Mesenchymal stem cell (in vitro differentiated cells and primary cell): ENCODE data around the gene MICU1.
A peak's percentile ranks its signal among the peaks of the same experiment; 100 is the strongest.

Experiments
- DNase-seq: peaks from one replicate; pipeline ENCODE4 v3.0.0-alpha.2; 2013
- H2AFZ ChIP-seq: one replicate; pipeline ENCODE4 v1.6.1; 2013; ENCODE audit warnings: low read depth, mild to moderate bottlenecking, control low read depth, inconsistent platforms, low read length, moderate library complexity
- H2AK5ac ChIP-seq: 2 replicates; pipeline ENCODE4 v1.6.1; 2013; ENCODE audit warnings: low read length, moderate library complexity, mild to moderate bottlenecking, inconsistent platforms; ENCODE audit not compliant: severe bottlenecking
- H2BK120ac ChIP-seq: one replicate; pipeline ENCODE4 v1.6.1; 2013; ENCODE audit warnings: low read depth, mild to moderate bottlenecking, inconsistent platforms, low read length, moderate library complexity
- H2BK12ac ChIP-seq, 2 experiments: one replicate each; pipeline ENCODE4 v1.6.1; 2013; ENCODE audit warnings: inconsistent platforms in 2 of 2, low read length in 2 of 2, mild to moderate bottlenecking in 2 of 2, moderate library complexity in 2 of 2, control low read depth in 1 of 2
- H2BK15ac ChIP-seq: one replicate; pipeline ENCODE4 v1.6.1; 2013; ENCODE audit warnings: mild to moderate bottlenecking, low read depth, inconsistent platforms; ENCODE audit not compliant: poor library complexity, severe bottlenecking
- H2BK5ac ChIP-seq: 2 replicates; pipeline ENCODE4 v1.6.1; 2013; ENCODE audit warnings: low read depth, mild to moderate bottlenecking, low read length, control low read depth, inconsistent platforms; ENCODE audit not compliant: poor library complexity, severe bottlenecking
- H3K14ac ChIP-seq, 2 experiments: one replicate each; pipeline ENCODE4 v1.6.1; 2013; ENCODE audit warnings: inconsistent platforms in 2 of 2, low read length in 2 of 2, control low read depth in 1 of 2, mild to moderate bottlenecking in 1 of 2, moderate library complexity in 1 of 2
- H3K18ac ChIP-seq, 2 experiments: one replicate each; pipeline ENCODE4 v1.6.1; 2013; ENCODE audit warnings: inconsistent platforms in 2 of 2, low read length in 2 of 2, control low read depth in 1 of 2, low read depth in 1 of 2, mild to moderate bottlenecking in 1 of 2
- H3K23ac ChIP-seq, 2 experiments: one replicate each; pipeline ENCODE4 v1.6.1; 2013; ENCODE audit warnings: inconsistent platforms in 2 of 2, low read length in 2 of 2, mild to moderate bottlenecking in 2 of 2, moderate library complexity in 2 of 2, control low read depth in 1 of 2
- H3K27ac ChIP-seq: 2 replicates; pipeline ENCODE4 v1.5.1; 2013; ENCODE audit warnings: mild to moderate bottlenecking, moderate library complexity, low read length, control low read depth, inconsistent platforms; ENCODE audit not compliant: poor library complexity, severe bottlenecking
- H3K27me3 ChIP-seq, 2 experiments: 2 replicates each; pipeline versions ENCODE4 v1.6.1 to v1.7.0; 2013; ENCODE audit warnings: low read length in 2 of 2, mild to moderate bottlenecking in 2 of 2, moderate library complexity in 2 of 2, control low read depth in 1 of 2, inconsistent platforms in 1 of 2; ENCODE audit not compliant: control insufficient read depth in 1 of 2, insufficient read depth in 1 of 2
- H3K36me3 ChIP-seq, 2 experiments: 2 replicates each; pipeline versions ENCODE4 v1.6.1 to v1.7.0; 2013; ENCODE audit warnings: low read length in 2 of 2, control low read depth in 1 of 2, inconsistent platforms in 1 of 2, low read depth in 1 of 2, mild to moderate bottlenecking in 1 of 2; ENCODE audit not compliant: insufficient read depth in 2 of 2, control insufficient read depth in 1 of 2
- H3K4ac ChIP-seq, 2 experiments: one replicate each; pipeline ENCODE4 v1.6.1; 2013; ENCODE audit warnings: inconsistent platforms in 2 of 2, low read length in 2 of 2, mild to moderate bottlenecking in 2 of 2, moderate library complexity in 2 of 2, control low read depth in 1 of 2, low read depth in 1 of 2
- H3K4me1 ChIP-seq: 2 replicates; pipeline ENCODE4 v1.6.1; 2013; ENCODE audit warnings: low read depth, low read length, control low read depth; ENCODE audit not compliant: control insufficient read depth, insufficient read depth
- H3K4me2 ChIP-seq: 2 replicates; pipeline ENCODE4 v1.6.1; 2013; ENCODE audit warnings: low read length, mild to moderate bottlenecking, inconsistent platforms; ENCODE audit not compliant: poor library complexity, severe bottlenecking
- H3K4me3 ChIP-seq, 2 experiments: 2 replicates each; pipeline versions ENCODE4 v1.5.1 to v1.7.0; 2013; ENCODE audit warnings: low read length in 2 of 2, mild to moderate bottlenecking in 2 of 2, control low read depth in 1 of 2, low read depth in 1 of 2; ENCODE audit not compliant: insufficient read depth in 1 of 2
- H3K79me1 ChIP-seq: replicated peaks from 2 replicates; pipeline ENCODE4 v1.6.1; 2013; ENCODE audit warnings: mild to moderate bottlenecking, control low read depth, low read length, inconsistent platforms; ENCODE audit not compliant: poor library complexity, severe bottlenecking
- H3K9ac ChIP-seq: 2 replicates; pipeline ENCODE4 v1.7.0; 2013; ENCODE audit warnings: mild to moderate bottlenecking, low read length, moderate library complexity
- H3K9me3 ChIP-seq: 2 replicates; pipeline ENCODE4 v1.7.0; 2013; ENCODE audit warnings: mild to moderate bottlenecking, low read length; ENCODE audit not compliant: control insufficient read depth
- H4K8ac ChIP-seq: one replicate; pipeline ENCODE4 v1.6.1; 2013; ENCODE audit warnings: inconsistent platforms, mild to moderate bottlenecking, low read length, moderate library complexity
- H4K91ac ChIP-seq: one replicate; pipeline ENCODE4 v1.6.1; 2013; ENCODE audit warnings: mild to moderate bottlenecking, low read length, inconsistent platforms
- WGBS: methylation state at CpG from one replicate; pipeline ENCODE4 v1.1.7; 2013; ENCODE audit warnings: mixed read lengths; 5-methylcytosine and 5-hydroxymethylcytosine counted together

MICU1 gene

DNA sequence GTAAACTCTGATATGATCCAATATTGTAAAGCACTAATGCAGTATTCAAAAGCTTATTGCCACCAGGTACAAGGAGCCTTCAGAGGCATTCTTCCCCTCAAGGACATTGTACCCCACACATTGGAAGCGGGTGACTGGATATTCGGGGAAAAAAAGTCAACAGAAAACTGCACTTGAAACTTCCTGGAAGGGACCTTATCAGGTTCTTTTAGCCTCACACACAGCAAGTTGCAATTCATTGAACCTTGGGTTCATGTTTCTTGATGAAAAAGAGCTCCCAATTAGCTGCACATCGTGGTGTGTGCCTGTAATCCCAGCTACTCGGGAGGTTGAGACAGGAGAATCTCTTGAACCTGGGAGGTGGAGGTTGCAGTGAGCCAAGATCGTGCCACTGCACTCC is 16.4 kb upstream of the MICU1 start:
- no peaks in the 10 kb centered on the region for H3K79me1 ChIP-seq
- no peaks in the 10 kb centered on the region for H3K9me3 ChIP-seq
- H3K4me3 ChIP-seq, result no peak overlapping the region
- no peak overlapping the region for H3K18ac ChIP-seq
- H3K4ac ChIP-seq, result no peak overlapping the region
- H3K4me1 ChIP-seq, result no peaks in the 10 kb centered on the region
- H4K91ac ChIP-seq, result no peak overlapping the region
- no peak overlapping the region for H2BK120ac ChIP-seq
- no peaks in the 10 kb centered on the region for H3K36me3 ChIP-seq
- H2BK12ac ChIP-seq, result no peak overlapping the region
- no peak overlapping the region for H3K27ac ChIP-seq
- no peak overlapping the region for H2AK5ac ChIP-seq
- H3K4me2 ChIP-seq, result no peak overlapping the region
- no peak overlapping the region for H4K8ac ChIP-seq
- no peak overlapping the region for H2BK5ac ChIP-seq
- 88% methylated on average over 4 of the region's 5 CpGs for WGBS
- no peak overlapping the region for H2AFZ ChIP-seq
- H3K9ac ChIP-seq, result no peak overlapping the region
- DNase-seq, result no peak
- no peak overlapping the region for H3K23ac ChIP-seq
- no peaks in the 10 kb centered on the region for H3K27me3 ChIP-seq
- no peak overlapping the region for H3K14ac ChIP-seq
- no peak overlapping the region for H2BK15ac ChIP-seq

GRCh38 chr10:72639441-72639873 is 13.6 kb upstream of the MICU1 start:
- Histone ChIP-seq H3K23ac (no peak overlapping the region), H3K27me3 (no peaks in the 10 kb centered on the region), H4K8ac (no peak overlapping the region), H3K18ac (no peak overlapping the region), H3K4me1 (no peaks in the 10 kb centered on the region), H3K14ac (no peak overlapping the region), H2BK5ac (no peak overlapping the region), H4K91ac (no peak overlapping the region), H2BK15ac (no peak overlapping the region), H3K79me1 (no peaks in the 10 kb centered on the region), H2BK12ac (no peak overlapping the region), H3K4ac (no peak overlapping the region), H2AK5ac (peak overlapping the region; percentile 42), H3K9ac (no peak overlapping the region), H3K36me3 (no peaks in the 10 kb centered on the region), H2AFZ (no peak overlapping the region), H3K27ac (no peak overlapping the region), H3K4me3 (no peak overlapping the region), H3K9me3 (no peaks in the 10 kb centered on the region), H2BK120ac (no peak overlapping the region), H3K4me2 (no peak overlapping the region)
- 96% methylated on average over 5 of the region's 5 CpGs for WGBS
- DNase-seq, result no peak

DNA sequence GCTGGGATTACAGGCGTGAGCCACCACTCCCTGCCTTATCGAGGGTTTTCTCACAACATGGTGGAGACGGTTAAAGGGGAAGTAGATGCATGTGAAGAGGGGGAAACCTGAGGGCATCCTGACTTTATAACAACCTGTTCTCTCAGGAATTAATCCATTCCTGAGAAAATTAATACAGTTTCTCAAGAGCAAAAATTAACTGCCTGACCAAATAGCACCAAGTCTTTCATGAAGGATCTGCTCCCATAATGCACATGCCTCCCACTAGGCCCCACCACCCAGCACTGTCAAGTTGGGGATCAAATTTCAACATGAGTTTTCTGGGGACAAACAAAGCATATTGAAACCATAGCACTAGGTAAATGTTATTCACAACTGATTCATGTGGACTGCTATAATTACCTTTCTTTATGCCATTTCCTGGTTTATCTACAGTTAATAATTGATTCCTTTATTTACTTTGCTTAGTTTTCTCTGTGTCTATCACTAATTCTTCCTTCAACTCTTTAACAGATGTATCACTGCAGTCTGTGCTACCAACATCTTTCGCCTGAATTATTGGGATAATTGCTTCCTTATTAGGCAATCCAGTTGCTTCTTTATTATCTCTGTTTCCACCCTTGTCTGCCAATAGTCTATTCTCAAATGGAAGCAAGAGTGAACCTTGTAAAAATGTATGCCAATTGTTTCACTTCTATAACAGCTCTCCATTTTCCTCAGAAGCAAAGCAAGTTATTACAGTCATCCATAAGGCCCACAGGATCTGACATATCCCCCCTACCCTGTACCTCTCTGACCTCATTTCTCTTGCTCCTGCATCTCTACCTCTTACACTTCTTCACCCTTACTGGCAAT is 12.9 kb upstream of the MICU1 start:
- no peak overlapping the region for H3K4me2 ChIP-seq
- no peak overlapping the region for H3K14ac ChIP-seq
- no peaks in the 10 kb centered on the region for H3K27me3 ChIP-seq
- H2AFZ ChIP-seq, result no peak overlapping the region
- H3K79me1 ChIP-seq, result no peaks in the 10 kb centered on the region
- no peak overlapping the region for H4K91ac ChIP-seq
- no peaks in the 10 kb centered on the region for H3K4me1 ChIP-seq
- H3K23ac ChIP-seq, result no peak overlapping the region
- no peak for DNase-seq
- H3K27ac ChIP-seq, result no peak overlapping the region
- H3K4ac ChIP-seq, result no peak overlapping the region
- H3K18ac ChIP-seq, result no peak overlapping the region
- H2BK5ac ChIP-seq, result no peak overlapping the region
- H2BK15ac ChIP-seq, result no peak overlapping the region
- WGBS, result 100% methylated on average over 1 of the region's 4 CpGs
- H3K4me3 ChIP-seq, result no peak overlapping the region
- no peak overlapping the region for H4K8ac ChIP-seq
- H3K9ac ChIP-seq, result no peak overlapping the region
- no peak overlapping the region for H2BK120ac ChIP-seq
- H3K36me3 ChIP-seq, result no peaks in the 10 kb centered on the region
- no peaks in the 10 kb centered on the region for H3K9me3 ChIP-seq
- no peak overlapping the region for H2BK12ac ChIP-seq
- peak overlapping the region; percentile 42 for H2AK5ac ChIP-seq

DNA sequence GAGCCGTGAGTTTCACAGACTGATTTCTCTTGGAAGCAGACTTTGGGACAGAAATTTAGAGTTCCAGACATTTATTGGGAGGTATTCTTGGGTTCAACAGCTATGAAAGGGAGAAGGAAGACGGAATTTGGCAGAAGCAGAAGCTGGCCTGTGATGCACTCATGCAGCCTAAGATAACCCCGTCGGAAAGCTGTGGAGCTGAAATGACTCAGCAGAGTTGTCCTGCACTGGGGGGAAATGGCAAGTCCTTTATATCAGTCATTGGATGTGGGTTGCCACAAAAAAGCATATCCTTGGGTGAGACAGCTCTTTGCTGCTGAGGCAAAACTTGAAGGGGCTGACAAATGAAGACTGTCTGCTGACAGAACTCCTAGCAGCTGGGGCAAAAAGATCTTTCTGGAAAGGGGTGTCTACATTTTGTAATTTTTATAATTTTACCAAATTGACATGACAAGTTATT is 11.5 kb upstream of the MICU1 start:
- H3K79me1 ChIP-seq, result no peaks in the 10 kb centered on the region
- peak overlapping the region; percentile 77 for H3K9ac ChIP-seq
- H3K4me1 ChIP-seq, result no peaks in the 10 kb centered on the region
- no peaks in the 10 kb centered on the region for H3K27me3 ChIP-seq
- no peak overlapping the region for H2BK120ac ChIP-seq
- H3K27ac ChIP-seq, result no peak overlapping the region
- H3K4me3 ChIP-seq, result no peak overlapping the region
- H3K9me3 ChIP-seq, result no peaks in the 10 kb centered on the region
- no peak overlapping the region for H2AK5ac ChIP-seq
- no peak overlapping the region for H3K14ac ChIP-seq
- no peak overlapping the region for H4K91ac ChIP-seq
- no peak overlapping the region for H2AFZ ChIP-seq
- no peak overlapping the region for H4K8ac ChIP-seq
- WGBS, result 52% methylated on average over 4 of the region's 4 CpGs
- H3K4ac ChIP-seq, result no peak overlapping the region
- no peak overlapping the region for H2BK5ac ChIP-seq
- peak overlapping the region in 1 of 2 experiments; percentile 54 for H3K18ac ChIP-seq
- H3K4me2 ChIP-seq, result no peak overlapping the region
- no peaks in the 10 kb centered on the region for H3K36me3 ChIP-seq
- no peak overlapping the region for H3K23ac ChIP-seq
- no peak overlapping the region for H2BK12ac ChIP-seq
- peak; percentile 42 for DNase-seq
- no peak overlapping the region for H2BK15ac ChIP-seq
